MM.1S (cell line): ENCODE data around the gene PSIP1.

ENCODE experiments used
- CTCF ChIP-seq: fragments of 300-600 bp; sonication (generic); IDR thresholded peaks from 2 replicates; pipeline ENCODE4 v1.5.1; 2016; ENCODE audit warnings: antibody characterized with exemption, low read length, mixed read lengths
- EZH2 ChIP-seq: fragments of 300-600 bp; sonication (generic); optimal IDR thresholded peaks from 2 replicates; pipeline ENCODE3; 2017; ENCODE audit warnings: low read depth, mild to moderate bottlenecking, antibody characterized with exemption, low read length, mixed read lengths

GRCh38 chr9:15423231-15423985 lies 87.4 kb downstream of the PSIP1 start:
- TF ChIP-seq CTCF (no peak), EZH2 (no peak)
